AG04450 (cell line): ENCODE data around the gene DNHD1. TPM values are rescaled to one million over a fixed set of nuclear protein-coding genes. Genes with fewer than 3 reads are reported as not detected.

Experiments
- CTCF ChIA-PET: fragments of 300-600, 350-600 bp; formaldehyde crosslinking; extraction: SDS; loops from one replicate; lab custom pipeline; 2022; ENCODE audit warnings: antibody characterized with exemption, inconsistent platforms; lab: Charles Lee
- POLR2A ChIA-PET: fragments of 350-600 bp; formaldehyde crosslinking; extraction: SDS; loops from one replicate; lab custom pipeline; 2021; ENCODE audit warnings: antibody characterized with exemption, inconsistent platforms; lab: Yijun Ruan, JAX
- DNase-seq: peaks from one replicate; pipeline ENCODE4 v3.0.0-alpha.2; 2011; ENCODE audit warnings: low read depth, low spot score
- H3K27ac ChIP-seq: one replicate; pipeline ENCODE4 v1.5.1; 2012; ENCODE audit warnings: low read depth, low read length, control low read depth
- H3K27me3 ChIP-seq: one replicate; pipeline ENCODE4 v1.6.0; 2012; ENCODE audit warnings: low read length; ENCODE audit not compliant: control insufficient read depth, insufficient read depth
- H3K4me3 ChIP-seq: 2 replicates; pipeline ENCODE4 v1.5.1; 2011; ENCODE audit warnings: mild to moderate bottlenecking, low read depth, low read length, control low read depth
- H3K9me3 ChIP-seq: 2 replicates; pipeline ENCODE4 v1.5.1; 2012; ENCODE audit warnings: low read length; ENCODE audit not compliant: control insufficient read depth, insufficient read depth
- polyA plus RNA-seq: library from polyadenylated mRNA; depleted of rRNA; stranded (reverse); fragments of >200 nt; gene quantifications from 2 replicates; pipeline ENCODE4 v1.2.3, GENCODE V29; 2011
- TF ChIP-seq, protein P1 (sequence below): IDR thresholded peaks from 2 replicates; pipeline ENCODE4 v1.5.1; 2011; ENCODE audit warnings: low read depth, low read length, control low read depth, inconsistent platforms

DNHD1 gene
- polyA plus RNA-seq, 1 experiment, result 2.2 TPM

DNA sequence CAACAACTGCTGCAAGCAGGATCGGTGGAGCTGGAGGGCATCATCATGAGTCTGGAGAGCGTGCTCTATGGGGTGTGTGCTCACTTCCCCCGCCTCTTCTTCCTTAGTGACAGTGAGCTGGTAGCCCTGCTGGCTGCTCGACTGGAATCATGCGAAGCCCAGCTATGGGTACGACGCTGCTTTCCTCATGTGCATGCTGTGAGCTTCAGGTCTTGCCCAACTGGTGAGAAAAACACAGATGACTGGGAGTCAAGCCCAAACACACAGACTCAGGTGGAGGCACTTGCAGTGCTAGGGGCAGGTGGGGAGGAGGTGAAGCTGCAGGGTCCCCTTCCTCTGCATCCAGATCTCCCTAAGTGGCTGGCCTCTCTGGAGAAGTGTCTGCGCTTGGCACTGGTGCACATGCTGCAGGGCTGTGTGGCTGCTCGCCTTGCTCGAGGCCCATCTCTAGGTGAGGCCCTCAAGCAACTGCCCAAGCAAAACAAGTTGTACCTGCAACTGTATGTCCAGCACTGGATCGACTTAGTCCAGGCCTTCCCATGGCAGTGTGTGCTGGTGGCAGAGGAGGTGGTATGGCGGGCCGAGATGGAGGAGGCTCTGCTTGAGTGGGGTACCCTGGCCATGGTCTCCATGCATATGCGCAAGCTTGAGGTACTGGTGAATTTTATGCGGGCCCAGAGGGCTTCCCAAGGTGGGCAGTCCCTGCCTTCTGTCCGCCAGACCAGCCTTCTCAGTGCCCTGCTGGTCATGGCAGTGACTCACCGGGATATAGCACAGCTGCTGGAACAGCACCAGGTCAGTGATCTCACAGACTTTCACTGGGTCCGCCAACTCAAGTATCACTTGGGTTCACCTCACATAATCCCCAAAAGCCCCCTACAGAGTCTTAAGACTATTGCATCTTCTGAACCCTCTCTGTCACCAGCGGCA, 48.1 kb downstream of the DNHD1 start:
- Histone ChIP-seq H3K27me3 (no peaks in the 10 kb centered on the region), H3K27ac (no peak overlapping the region), H3K9me3 (no peaks in the 10 kb centered on the region; the same call in 1 of the 2 replicates), H3K4me3 (no peak overlapping the region)
- TF ChIP-seq, protein P1, sequence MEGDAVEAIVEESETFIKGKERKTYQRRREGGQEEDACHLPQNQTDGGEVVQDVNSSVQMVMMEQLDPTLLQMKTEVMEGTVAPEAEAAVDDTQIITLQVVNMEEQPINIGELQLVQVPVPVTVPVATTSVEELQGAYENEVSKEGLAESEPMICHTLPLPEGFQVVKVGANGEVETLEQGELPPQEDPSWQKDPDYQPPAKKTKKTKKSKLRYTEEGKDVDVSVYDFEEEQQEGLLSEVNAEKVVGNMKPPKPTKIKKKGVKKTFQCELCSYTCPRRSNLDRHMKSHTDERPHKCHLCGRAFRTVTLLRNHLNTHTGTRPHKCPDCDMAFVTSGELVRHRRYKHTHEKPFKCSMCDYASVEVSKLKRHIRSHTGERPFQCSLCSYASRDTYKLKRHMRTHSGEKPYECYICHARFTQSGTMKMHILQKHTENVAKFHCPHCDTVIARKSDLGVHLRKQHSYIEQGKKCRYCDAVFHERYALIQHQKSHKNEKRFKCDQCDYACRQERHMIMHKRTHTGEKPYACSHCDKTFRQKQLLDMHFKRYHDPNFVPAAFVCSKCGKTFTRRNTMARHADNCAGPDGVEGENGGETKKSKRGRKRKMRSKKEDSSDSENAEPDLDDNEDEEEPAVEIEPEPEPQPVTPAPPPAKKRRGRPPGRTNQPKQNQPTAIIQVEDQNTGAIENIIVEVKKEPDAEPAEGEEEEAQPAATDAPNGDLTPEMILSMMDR, result no peak
- no peak for DNase-seq
- POLR2A ChIA-PET, result no interaction called here
- CTCF ChIA-PET, result interaction anchor here (0.7 to 1.0 kb wide), 3 partner anchors 14 to 15 kb away, joined by 3 read pairs; no protein-coding TSS in a partner anchor

DNA sequence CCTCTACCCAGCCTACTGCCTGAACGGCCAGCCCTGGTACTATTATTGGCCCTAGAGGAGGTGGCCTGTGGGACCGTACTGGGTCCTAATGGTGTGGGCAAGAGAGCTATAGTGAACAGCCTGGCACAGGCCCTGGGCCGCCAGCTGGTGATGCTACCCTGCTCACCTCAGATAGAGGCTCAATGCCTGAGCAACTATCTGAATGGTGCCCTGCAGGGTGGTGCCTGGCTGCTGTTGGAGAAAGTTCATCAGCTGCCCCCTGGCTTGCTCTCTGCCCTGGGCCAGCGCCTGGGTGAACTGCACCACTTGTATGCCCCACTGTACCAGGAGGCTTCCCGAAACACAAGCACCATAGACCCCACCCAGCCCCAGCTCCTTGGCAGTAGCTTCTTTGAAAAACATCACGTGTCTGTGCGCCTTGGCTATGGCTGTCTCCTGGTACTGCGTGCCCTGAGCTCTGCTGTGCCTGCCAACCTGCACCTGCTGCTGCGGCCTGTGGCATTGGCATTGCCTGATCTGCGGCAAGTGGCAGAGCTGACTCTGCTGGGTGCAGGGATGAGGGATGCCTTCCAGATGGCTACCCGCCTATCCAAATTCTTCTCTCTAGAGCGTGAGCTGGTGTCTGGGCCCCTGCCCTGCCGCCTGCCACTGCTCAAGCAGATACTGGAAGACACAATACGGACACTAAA, 49.0 kb downstream of the DNHD1 start:
- no peaks in the 10 kb centered on the region for H3K27me3 ChIP-seq
- no peak overlapping the region for H3K27ac ChIP-seq
- no peak overlapping the region for H3K4me3 ChIP-seq
- no peak for DNase-seq
- POLR2A ChIA-PET, result no interaction called here
- TF ChIP-seq, protein P1, result no peak
- H3K9me3 ChIP-seq, result no peaks in the 10 kb centered on the region; the same call in 1 of the 2 replicates
- CTCF ChIA-PET, result interaction anchor here (1.0 kb wide), 1 partner anchor 15 kb away, joined by 3 read pairs; no protein-coding TSS in a partner anchor

DNA sequence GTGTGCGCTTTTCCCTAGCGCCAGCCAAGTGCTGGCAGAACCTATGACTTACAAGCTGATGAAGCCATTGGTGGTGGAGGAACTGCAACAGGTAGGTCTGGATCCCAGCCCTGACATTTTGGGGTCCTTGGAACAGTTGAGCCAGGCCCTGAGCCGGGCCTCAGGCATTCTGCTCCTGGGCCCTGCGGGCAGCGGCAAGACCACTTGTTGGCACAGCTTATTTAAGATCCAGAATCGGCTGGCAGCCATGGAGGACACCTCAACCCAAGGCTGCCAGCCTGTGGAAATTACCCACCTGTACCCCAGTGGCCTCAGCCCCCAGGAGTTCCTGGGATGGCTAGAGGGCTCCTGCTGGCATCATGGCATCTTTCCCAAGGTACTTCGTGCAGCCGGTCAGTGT, 49.7 kb downstream of the DNHD1 start:
- Histone ChIP-seq H3K9me3 (no peaks in the 10 kb centered on the region; the same call in 1 of the 2 replicates), H3K4me3 (no peak overlapping the region), H3K27me3 (no peaks in the 10 kb centered on the region), H3K27ac (no peak overlapping the region)
- DNase-seq, result no peak
- CTCF ChIA-PET, result interaction anchor here (1.0 kb wide), 1 partner anchor 16 kb away, joined by 3 read pairs; no protein-coding TSS in a partner anchor
- POLR2A ChIA-PET, result no interaction called here
- TF ChIP-seq, protein P1, result no peak

DNA sequence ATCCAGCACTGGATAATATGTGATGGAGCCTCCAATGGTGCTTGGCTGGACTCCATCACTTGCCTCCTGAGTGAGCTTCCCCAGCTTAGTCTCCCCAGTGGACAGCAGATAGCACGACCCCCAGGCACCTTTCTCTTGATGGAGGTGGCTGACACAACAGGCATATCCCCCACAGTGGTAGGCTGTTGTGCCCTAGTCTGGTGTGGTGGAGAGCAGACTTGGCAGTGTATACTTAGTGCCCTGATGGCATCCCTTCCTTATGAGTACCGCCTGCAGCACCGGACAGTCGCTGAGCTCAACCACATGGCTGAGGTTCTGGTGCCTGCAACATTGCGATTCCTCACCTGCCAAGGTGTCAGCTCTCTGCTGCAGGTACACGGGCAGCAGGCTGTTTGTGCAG, 50.1 kb downstream of the DNHD1 start:
- ChIA-PET POLR2A (no interaction called here), CTCF (interaction anchor here (2.6 kb wide), 1 partner anchor 16 kb away, joined by 12 read pairs; no protein-coding TSS in a partner anchor)

More for the DNA sequence above, 50.1 kb downstream of the DNHD1 start:
- H3K9me3 ChIP-seq, result no peaks in the 10 kb centered on the region; the same call in 1 of the 2 replicates
- H3K27me3 ChIP-seq, result no peaks in the 10 kb centered on the region
- DNase-seq, result no peak
- H3K27ac ChIP-seq, result no peak overlapping the region
- no peak overlapping the region for H3K4me3 ChIP-seq
- TF ChIP-seq, protein P1, result no peak
